Loucy (cell line): Measurements from ENCODE around the gene KCNJ6.

Experiments
- CTCF ChIP-seq: fragments of 200-600 bp; sonication (generic); conservative IDR thresholded peaks from 2 replicates; pipeline ENCODE4 v1.5.1; 2014; ENCODE audit warnings: mild to moderate bottlenecking, antibody characterized with exemption, low read length
- EZH2phosphoT487 ChIP-seq: fragments of 200-600 bp; IDR thresholded peaks from 2 replicates; pipeline ENCODE4 v1.6.1; 2018; ENCODE audit warnings: antibody characterized with exemption, mild to moderate bottlenecking, moderate library complexity, borderline replicate concordance

- no peak for TF ChIP-seq CTCF
- TF ChIP-seq EZH2phosphoT487 = no peak
Measured at GRCh38 chr21:37787456-37787855, 128.8 kb downstream of the KCNJ6 start.
